Islet of Langerhans (tissue), 1 donor: ENCODE measurements around the gene TTPAL.

Experiments used
- FAIRE-seq: peaks from one replicate; lab custom pipeline; 2011; peaks lifted over from hg19 to GRCh38; lab: Jason Lieb, UNC

Gene TTPAL

DNA sequence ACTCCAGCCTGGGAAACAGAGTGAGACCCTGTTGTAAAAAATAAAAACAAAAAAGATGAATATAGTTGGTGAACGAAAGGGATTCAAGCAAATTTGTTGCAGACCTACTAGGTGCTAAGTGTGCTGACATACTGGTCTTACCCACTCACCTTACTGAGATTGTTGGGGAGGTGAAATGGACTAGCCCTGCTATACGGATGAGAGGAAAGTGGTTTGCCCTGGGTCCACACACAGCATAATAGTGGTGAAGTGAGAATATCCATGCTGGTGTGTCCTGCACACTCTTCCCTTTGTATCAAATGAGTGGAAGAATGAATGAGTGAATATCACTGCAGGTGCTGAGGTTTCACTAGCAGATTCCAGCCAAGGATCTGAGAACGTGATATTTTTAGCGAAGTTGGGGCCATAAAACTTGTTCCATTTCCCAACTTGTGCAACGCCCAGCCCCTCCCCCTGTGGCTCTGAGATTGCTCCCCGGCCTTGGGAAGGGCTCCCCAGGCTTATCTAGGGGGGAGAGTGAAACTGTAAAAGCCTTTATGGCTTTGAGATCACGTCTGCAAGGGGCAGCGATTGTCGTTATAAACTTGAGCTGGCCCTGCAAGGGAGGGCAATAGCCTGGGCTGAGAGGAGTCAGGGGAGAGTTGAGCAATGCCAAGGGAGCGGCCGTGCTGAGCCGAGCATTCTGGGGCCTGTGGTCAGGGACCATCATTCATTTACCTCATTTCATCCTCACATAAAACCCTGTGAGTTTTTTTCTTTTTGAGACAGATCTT, 33.2 kb upstream of the TTPAL start:
- FAIRE-seq, result no peak

GRCh38 chr20:44445742-44446710, 29.6 kb upstream of the TTPAL start:
- no peak for FAIRE-seq

DNA sequence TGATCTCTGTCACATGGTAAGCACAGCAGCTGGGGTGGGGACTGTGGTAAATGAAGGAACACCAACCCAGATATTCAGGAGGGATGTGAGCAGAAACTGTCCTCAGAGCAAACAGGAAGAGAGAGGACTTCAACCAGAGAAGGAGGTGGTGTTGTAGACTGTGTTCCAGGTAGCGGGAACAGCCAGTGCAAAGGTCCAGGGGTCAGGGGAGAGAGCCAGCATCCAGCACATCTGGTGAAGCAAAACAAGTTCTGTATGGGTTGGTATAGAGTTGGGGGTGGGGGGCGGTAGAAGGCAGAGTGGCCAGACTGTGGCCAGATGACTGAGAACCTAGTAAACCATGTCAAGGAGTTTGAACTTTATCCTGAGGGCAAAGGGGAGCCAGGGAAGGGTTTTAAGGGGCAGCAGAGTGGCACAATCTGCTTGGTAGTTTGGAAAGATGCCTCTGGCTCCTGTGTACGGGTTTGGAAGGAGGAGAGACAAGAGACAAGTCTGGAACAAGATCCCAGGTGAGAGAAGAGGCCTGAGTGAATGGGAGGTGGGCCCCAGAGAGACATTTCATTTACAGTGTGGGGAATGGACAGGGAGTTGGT, 27.8 kb upstream of the TTPAL start:
- FAIRE-seq, result no peak

DNA sequence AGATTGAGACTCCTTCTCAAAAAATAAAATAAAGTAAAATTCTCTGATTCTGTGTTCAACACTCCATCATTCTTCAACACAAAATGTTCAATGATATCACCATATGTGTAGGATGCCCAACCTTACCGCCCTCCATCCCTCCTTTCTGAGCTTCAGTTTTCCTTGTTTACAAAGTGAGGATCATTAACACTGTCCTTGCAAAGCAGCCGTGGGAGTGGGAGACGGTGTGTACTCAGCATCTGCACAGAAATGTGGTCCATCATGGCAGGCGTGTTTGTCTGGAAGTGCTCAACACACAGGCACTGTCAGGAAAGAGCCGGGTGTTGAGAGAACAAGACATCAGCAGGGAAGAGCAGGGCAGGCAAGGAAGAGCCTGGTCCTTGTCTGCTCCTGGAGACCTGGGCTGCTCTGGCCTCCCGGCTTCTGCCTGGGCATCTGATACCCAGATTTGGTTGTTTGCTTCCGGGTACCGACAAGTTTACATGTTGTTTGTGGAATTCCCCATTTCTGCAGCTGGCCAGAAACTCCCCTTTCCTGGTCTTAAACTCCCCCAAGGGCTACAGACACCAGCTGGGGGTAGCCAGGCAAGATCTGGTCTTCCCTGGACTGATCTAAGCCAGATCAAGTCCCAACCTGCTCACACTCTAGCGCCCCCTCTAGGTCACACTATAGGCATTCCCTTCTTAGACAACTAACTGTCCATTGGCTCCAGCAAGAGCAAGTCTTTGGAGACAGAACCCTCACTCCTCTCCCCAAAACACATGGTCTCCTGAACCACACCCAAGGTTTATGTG, 26.7 kb upstream of the TTPAL start:
- FAIRE-seq, result no peak

DNA sequence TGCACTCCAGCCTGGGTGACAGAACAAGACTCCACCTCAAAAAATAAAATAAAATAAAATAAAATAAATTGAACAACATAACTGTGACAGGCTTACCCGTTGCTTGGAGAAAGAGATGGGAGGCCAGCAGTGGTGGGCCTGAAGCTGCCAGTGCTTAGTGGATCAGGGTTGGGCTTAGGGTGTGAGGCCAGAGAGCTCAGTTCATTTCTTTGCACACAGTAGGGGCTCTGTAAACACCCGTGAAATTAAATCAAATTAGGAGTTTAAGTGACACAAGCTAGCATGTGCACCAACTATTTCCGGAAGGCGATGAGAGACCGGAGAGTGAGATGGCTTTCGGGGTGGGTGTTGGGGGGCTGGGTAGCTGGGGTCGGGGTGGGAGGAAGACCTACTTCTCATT, 25.8 kb upstream of the TTPAL start:
- no peak for FAIRE-seq

GRCh38 chr20:44450281-44450889, 25.3 kb upstream of the TTPAL start:
- no peak for FAIRE-seq

GRCh38 chr20:44450903-44451450, 24.7 kb upstream of the TTPAL start:
- no peak for FAIRE-seq

- FAIRE-seq, result no peak
These were observed 21.2 kb upstream of the TTPAL start for GRCh38 chr20:44454306-44454963.

- no peak for FAIRE-seq
These were observed 20.5 kb upstream of the TTPAL start for GRCh38 chr20:44455126-44455525.

DNA sequence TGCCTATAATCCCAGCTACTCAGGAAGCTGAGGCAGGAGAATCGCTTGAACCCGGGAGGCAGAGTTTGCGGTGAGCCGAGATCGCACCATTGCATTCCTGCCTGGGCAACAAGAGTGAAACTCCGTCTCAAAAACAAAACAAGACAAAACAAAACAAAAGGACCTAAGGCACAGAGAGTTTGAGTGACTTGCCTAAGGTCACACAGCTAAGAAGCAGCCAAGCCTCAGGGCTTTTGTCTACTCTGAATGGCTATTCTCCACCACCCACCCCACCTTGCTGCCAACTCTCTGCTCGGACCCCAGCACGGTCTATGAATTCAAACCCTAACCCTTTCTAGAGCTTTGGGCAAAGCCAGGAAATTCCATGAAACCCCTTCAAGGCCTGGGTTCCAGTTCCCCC, 19.1 kb upstream of the TTPAL start:
- no peak for FAIRE-seq

DNA sequence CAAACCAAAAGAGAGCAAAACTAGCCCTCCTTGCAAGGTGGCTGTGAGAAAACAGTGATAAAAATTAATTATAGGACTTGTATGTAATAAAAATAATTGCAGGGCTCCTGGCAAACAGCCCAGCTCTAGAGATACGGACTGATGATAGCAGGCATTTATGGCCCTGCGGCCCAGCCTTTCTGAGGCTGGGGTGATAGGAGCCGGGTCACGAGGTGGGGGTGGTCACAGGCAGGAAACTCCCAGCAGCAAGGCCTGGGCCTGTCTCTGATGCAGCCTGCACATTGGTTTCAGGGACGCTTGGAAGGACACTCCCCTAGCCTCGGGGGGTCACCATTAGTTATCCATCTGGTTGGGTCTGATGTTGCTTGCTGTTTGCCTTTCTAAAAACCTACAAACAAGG, 18.7 kb upstream of the TTPAL start:
- FAIRE-seq, result no peak

- no peak for FAIRE-seq
These were observed 16.4 kb upstream of the TTPAL start for GRCh38 chr20:44459271-44459670.

- no peak for FAIRE-seq
These were observed 14.9 kb upstream of the TTPAL start for GRCh38 chr20:44460795-44461141.

GRCh38 chr20:44461142-44461802, 14.4 kb upstream of the TTPAL start:
- FAIRE-seq, result no peak

DNA sequence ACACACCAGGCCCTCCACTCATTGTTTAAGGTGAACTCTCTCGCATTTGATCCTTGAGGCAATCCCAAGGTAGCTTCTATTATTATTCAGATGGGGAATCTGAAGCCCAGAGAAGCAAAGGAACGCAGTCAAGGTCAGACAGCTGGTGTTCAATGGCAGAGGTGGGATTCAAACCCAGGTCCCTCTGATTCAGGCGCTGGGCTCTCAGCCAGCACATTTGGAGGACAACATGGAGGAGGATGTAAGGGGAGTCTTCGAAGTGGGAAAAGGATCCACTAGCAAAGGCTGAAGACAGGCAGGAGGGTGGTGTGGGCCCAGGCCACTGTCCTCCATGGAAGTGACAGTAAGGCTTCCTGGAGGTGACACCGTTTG, 13.9 kb upstream of the TTPAL start:
- no peak for FAIRE-seq

DNA sequence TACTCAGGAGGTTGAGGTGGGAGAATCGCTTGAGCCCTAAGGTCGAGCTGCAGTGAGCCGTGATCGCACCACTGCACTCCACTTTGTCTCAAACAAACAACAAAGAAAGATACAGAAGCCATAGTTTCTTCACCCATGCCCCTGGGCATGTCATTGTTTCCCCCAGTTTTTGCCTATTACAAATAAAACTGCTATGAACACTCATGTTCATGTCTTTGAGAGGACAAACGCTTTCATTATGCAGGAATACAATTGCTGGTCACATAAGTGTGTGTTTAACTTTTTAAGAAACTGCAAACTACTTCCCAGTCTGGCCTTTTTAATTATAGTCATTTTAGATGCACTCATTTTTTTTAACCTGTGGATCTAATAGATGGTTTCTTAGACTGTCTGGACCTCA, 12.2 kb upstream of the TTPAL start:
- FAIRE-seq, result no peak

DNA sequence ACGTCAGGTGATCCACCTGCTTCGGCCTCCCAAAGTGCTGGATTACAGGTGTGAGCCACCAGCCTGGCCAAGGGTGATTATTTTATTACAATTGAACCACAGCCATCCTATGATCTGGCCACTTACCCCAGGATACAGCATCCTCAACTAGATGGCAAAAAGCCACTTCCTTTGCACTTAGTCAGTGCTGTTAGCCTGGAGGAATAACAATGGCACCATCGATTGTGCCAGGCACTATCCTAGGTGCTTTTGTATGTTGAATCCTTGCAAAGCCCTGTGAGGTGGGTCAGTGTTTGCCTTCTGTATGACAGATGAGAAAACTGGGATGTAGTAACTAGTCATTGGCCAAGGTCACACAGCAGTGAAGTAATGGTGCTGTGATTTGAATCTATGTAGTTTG, 11.2 kb upstream of the TTPAL start:
- no peak for FAIRE-seq

GRCh38 chr20:44465001-44465560, 10.6 kb upstream of the TTPAL start:
- no peak for FAIRE-seq

DNA sequence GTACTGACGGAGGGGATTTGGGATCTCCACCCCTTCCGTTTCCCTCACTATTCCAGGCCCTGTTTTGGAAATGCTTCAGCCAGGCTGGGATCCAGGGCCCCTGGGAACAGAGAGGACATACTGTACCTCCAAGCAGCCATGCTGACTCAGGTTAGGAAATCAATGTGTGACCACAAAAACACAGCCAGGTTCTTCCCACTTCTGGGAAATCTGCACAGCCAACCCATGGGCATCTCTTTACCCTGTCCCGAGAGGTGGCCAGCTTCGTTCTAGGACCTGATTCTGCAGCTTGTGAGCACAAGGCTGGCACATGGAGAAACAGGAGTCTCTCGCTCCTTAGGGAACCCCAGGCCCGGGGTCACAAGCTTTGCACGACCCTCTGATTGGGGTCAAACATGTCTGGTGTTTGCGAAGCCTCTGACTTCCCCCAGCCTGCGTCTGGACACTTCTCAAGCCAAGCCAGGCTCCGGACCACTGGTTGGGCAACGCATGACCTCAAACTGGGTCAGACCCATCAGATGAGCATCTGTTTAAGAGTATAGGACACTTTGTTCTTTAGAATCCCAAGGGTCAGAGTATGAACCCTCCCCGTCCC, 8.3 kb upstream of the TTPAL start:
- no peak for FAIRE-seq
